Smooth muscle cell (in vitro differentiated cells): ENCODE data around the gene TCOF1. TPM values are rescaled to one million over a fixed set of nuclear protein-coding genes. Genes with fewer than 3 reads are reported as not detected.
"Not testable (repeated sequence)": the region's sequence is repeated elsewhere in the genome, so short reads cannot be mapped to it uniquely, and the experiment has no call there.

Experiments
- DNase-seq: peaks from one replicate; lab custom pipeline; 2025; ENCODE audit not compliant: unreplicated experiment; lab: John Stamatoyannopoulos, UW
- H2AFZ ChIP-seq: fragments of 200-600 bp; sonication (generic); 2 replicates; pipeline ENCODE4 v1.6.0; 2016; ENCODE audit warnings: antibody characterized with exemption, low read depth, mild to moderate bottlenecking
- H3F3A ChIP-seq: fragments of 200-600 bp; sonication (generic); 2 replicates; pipeline ENCODE4 v1.6.0; 2017; ENCODE audit warnings: antibody characterized with exemption, low read depth
- H3K27ac ChIP-seq: fragments of 200-600 bp; sonication (generic); 2 replicates; pipeline ENCODE4 v1.5.1; 2016; ENCODE audit warnings: low read depth, mild to moderate bottlenecking
- H3K27me3 ChIP-seq: fragments of 200-600 bp; sonication (generic); 2 replicates; pipeline ENCODE4 v1.6.1; 2016; ENCODE audit warnings: low read depth, mild to moderate bottlenecking
- H3K36me3 ChIP-seq: fragments of 200-600 bp; sonication (generic); 2 replicates; pipeline ENCODE4 v1.5.1; 2016; ENCODE audit warnings: low read depth
- H3K4me1 ChIP-seq: fragments of 200-600 bp; sonication (generic); 2 replicates; pipeline ENCODE4 v1.5.1; 2016; ENCODE audit warnings: low read depth
- H3K4me2 ChIP-seq: fragments of 200-600 bp; sonication (generic); 2 replicates; pipeline ENCODE4 v1.6.0; 2016; ENCODE audit warnings: mild to moderate bottlenecking
- H3K4me3 ChIP-seq: fragments of 200-600 bp; sonication (generic); 2 replicates; pipeline ENCODE4 v1.5.1; 2016; ENCODE audit warnings: mild to moderate bottlenecking
- H3K79me2 ChIP-seq: fragments of 200-600 bp; sonication (generic); 2 replicates; pipeline ENCODE4 v1.6.0; 2016; ENCODE audit warnings: low read depth, mild to moderate bottlenecking
- H3K9ac ChIP-seq: fragments of 200-600 bp; sonication (generic); 2 replicates; pipeline ENCODE4 v1.6.0; 2016; ENCODE audit warnings: low read depth
- H3K9me3 ChIP-seq: fragments of 200-600 bp; sonication (generic); replicated peaks from 2 replicates; pipeline ENCODE4 v1.5.1; 2016; ENCODE audit warnings: low read depth
- H4K20me1 ChIP-seq: fragments of 200-600 bp; sonication (generic); 2 replicates; pipeline ENCODE4 v1.6.0; 2016; ENCODE audit warnings: low read depth
- CTCF ChIP-seq: fragments of 200-600 bp; sonication (generic); IDR thresholded peaks from 2 replicates; pipeline ENCODE4 v1.5.1; 2017; ENCODE audit warnings: borderline replicate concordance, mild to moderate bottlenecking, antibody characterized with exemption; ENCODE audit not compliant: insufficient read depth, poor library complexity, severe bottlenecking
- WGBS: methylation state at CpG from one replicate; pipeline ENCODE4 v1.1.7; 2016; ENCODE audit warnings: low lambda C conversion rate; 5-methylcytosine and 5-hydroxymethylcytosine counted together
- polyA plus RNA-seq: library from polyadenylated mRNA; unstranded; fragments of >200 nt; fragmentation: Nextera tagmentation; extraction: Ambion mirVana; gene quantifications from 2 replicates; pipeline ENCODE4 v1.2.1, GENCODE V29; 2016
- total RNA-seq: library from RNA; depleted of rRNA; stranded (reverse); fragments of >200 nt; gene quantifications from 2 replicates; pipeline ENCODE4 v1.2.3, GENCODE V29; 2014

The TCOF1 gene
- total and polyA plus RNA-seq, 2 experiments from 2014 or later = 16.0 to 25.9 TPM

- Histone ChIP-seq H3K36me3 (no peaks in the 10 kb centered on the region), H3K4me1 (peaks cover 3% of the 10 kb centered on the region), H3K79me2 (no peaks in the 10 kb centered on the region), H2AFZ (no peak overlapping the region), H3K9ac (no peak overlapping the region), H4K20me1 (no peaks in the 10 kb centered on the region), H3K4me2 (no peak overlapping the region), H3K27ac (no peak overlapping the region), H3K4me3 (no peak overlapping the region), H3K27me3 (no peaks in the 10 kb centered on the region), H3F3A (no peaks in the 10 kb centered on the region), H3K9me3 (no peaks in the 10 kb centered on the region)
- no peak for TF ChIP-seq CTCF
- DNase-seq = no peak
- 91% methylated on average over 3 of the region's 3 CpGs for WGBS
Measured at GRCh38 chr5:150422758-150423157, 65.3 kb downstream of the TCOF1 start.

GRCh38 chr5:150426165-150426564, 68.7 kb downstream of the TCOF1 start:
- H3K36me3 ChIP-seq, H3K27me3 ChIP-seq, H2AFZ ChIP-seq, H3K9me3 ChIP-seq, H4K20me1 ChIP-seq, H3K4me2 ChIP-seq, H3F3A ChIP-seq, H3K4me1 ChIP-seq, H3K79me2 ChIP-seq, H3K4me3 ChIP-seq, H3K27ac ChIP-seq, DNase-seq, H3K9ac ChIP-seq: not testable (repeated sequence)
- WGBS = 100% methylated on average over 9 of the region's 9 CpGs

- H3K4me1 ChIP-seq = no peaks in the 10 kb centered on the region
- 82% methylated on average over 18 of the region's 18 CpGs for WGBS
- DNase-seq = no peak
- H3K27ac ChIP-seq = no peak overlapping the region
- no peaks in the 10 kb centered on the region for H3K36me3 ChIP-seq
- H3K4me2 ChIP-seq = no peak overlapping the region
- H4K20me1 ChIP-seq = no peaks in the 10 kb centered on the region
- no peak for TF ChIP-seq CTCF
- H2AFZ ChIP-seq = no peak overlapping the region
- no peak overlapping the region for H3K9ac ChIP-seq
- no peaks in the 10 kb centered on the region for H3K9me3 ChIP-seq
- H3K27me3 ChIP-seq = no peaks in the 10 kb centered on the region
- no peaks in the 10 kb centered on the region for H3F3A ChIP-seq
- no peak overlapping the region for H3K4me3 ChIP-seq
- H3K79me2 ChIP-seq = no peaks in the 10 kb centered on the region
Measured at GRCh38 chr5:150428106-150428876, 70.8 kb downstream of the TCOF1 start.

DNA sequence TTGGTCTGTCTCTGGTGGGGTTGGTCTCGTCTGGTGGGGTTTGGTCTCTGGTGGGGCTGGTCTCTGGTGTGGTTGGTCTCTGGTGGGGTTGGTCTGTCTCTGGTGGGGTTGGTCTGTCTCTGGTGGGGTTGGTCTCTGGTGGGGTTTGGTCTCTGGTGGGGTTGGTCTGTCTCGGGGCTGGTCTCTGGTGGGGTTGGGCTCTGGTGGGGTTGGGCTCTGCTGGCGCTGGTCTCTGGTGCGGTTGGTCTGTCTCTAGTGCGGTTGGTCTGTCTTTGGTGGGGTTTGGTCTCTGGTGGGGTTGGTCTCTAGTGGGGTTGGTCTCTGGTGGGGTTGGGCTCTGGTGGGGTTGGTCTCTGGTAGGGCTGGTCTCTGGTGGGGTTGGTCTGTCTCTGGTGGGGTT, 71.5 kb downstream of the TCOF1 start:
- no peak overlapping the region for H3K4me2 ChIP-seq
- 91% methylated on average over 2 of the region's 5 CpGs for WGBS

More for the DNA sequence above, 71.5 kb downstream of the TCOF1 start:
- no peak overlapping the region for H2AFZ ChIP-seq
- TF ChIP-seq CTCF = no peak
- no peaks in the 10 kb centered on the region for H3F3A ChIP-seq
- H3K36me3 ChIP-seq = no peaks in the 10 kb centered on the region
- no peaks in the 10 kb centered on the region for H3K9me3 ChIP-seq
- no peak for DNase-seq
- no peaks in the 10 kb centered on the region for H3K4me1 ChIP-seq
- no peaks in the 10 kb centered on the region for H3K79me2 ChIP-seq
- H3K4me3 ChIP-seq = no peak overlapping the region
- no peaks in the 10 kb centered on the region for H4K20me1 ChIP-seq
- H3K27ac ChIP-seq = no peak overlapping the region
- H3K9ac ChIP-seq = no peak overlapping the region
- H3K27me3 ChIP-seq = no peaks in the 10 kb centered on the region
